Lung (tissue), 12 donors: ENCODE data around the gene ELF4. TPM values are rescaled to one million over a fixed set of nuclear protein-coding genes. Genes with fewer than 3 reads are reported as not detected.

Experiments used
- ATAC-seq: fragments of 200-7000 bp; cut with Tn5 transposase; one replicate; pipeline ENCODE4 v1.9.1; 2020; ENCODE audit warnings: moderate number of reproducible peaks; ENCODE audit not compliant: insufficient read depth, low FRiP score
- DNase-seq, 3 donors: peaks; one replicate each; pipeline ENCODE4 v3.0.0-alpha.2; 2013 to 2017
- H3K27ac ChIP-seq, 2 donors: one replicate each; pipeline ENCODE4 v1.5.1; 2013; ENCODE audit warnings: mild to moderate bottlenecking in 2 of 2, moderate library complexity in 2 of 2, control low read depth in 1 of 2, inconsistent platforms in 1 of 2, low read depth in 1 of 2, low read length in 1 of 2
- H3K27me3 ChIP-seq, 3 donors: one replicate each; pipeline ENCODE4 v1.5.1; 2013; ENCODE audit warnings: low read length in 2 of 3; ENCODE audit not compliant: control insufficient read depth in 3 of 3, insufficient read depth in 3 of 3
- H3K36me3 ChIP-seq, 4 donors: one replicate each; pipeline ENCODE4 v1.5.1; 2013; ENCODE audit warnings: low read length in 4 of 4, mild to moderate bottlenecking in 1 of 4, moderate library complexity in 1 of 4; ENCODE audit not compliant: control insufficient read depth in 4 of 4, insufficient read depth in 4 of 4
- H3K4me1 ChIP-seq, 5 donors: one replicate each; pipeline ENCODE4 v1.5.1; 2013; ENCODE audit warnings: low read length in 5 of 5, mild to moderate bottlenecking in 2 of 5, moderate library complexity in 1 of 5; ENCODE audit not compliant: control insufficient read depth in 5 of 5, insufficient read depth in 5 of 5
- H3K4me3 ChIP-seq: one replicate; pipeline ENCODE4 v1.5.1; 2013; ENCODE audit warnings: mild to moderate bottlenecking, control low read depth, moderate library complexity
- H3K9ac ChIP-seq, 2 donors: one replicate each; pipeline ENCODE4 v1.5.1; 2013; ENCODE audit warnings: low read length in 2 of 2, control low read depth in 1 of 2; ENCODE audit not compliant: insufficient read depth in 1 of 2
- H3K9me3 ChIP-seq, 4 donors: one replicate each; pipeline ENCODE4 v1.5.1; 2013; ENCODE audit warnings: low read length in 3 of 4, mild to moderate bottlenecking in 1 of 4, moderate library complexity in 1 of 4; ENCODE audit not compliant: control insufficient read depth in 4 of 4, insufficient read depth in 3 of 4
- CTCF ChIP-seq: IDR thresholded peaks from 2 replicates; pipeline ENCODE4 v1.5.1; 2012; ENCODE audit warnings: mild to moderate bottlenecking; ENCODE audit errors: control extremely low read depth, extremely low read depth
- WGBS, 2 donors: extraction: QIAGEN DNeasy Blood & Tissue Kit; methylation state at CpG; one replicate each; pipeline ENCODE4 v1.1.7; 2013; 5-methylcytosine and 5-hydroxymethylcytosine counted together
- polyA plus RNA-seq, 2 donors: library from polyadenylated mRNA; stranded (reverse); fragments of 200-250 nt; gene quantifications; one replicate each; pipeline ENCODE4 v1.2.1, GENCODE V29; 2013
- total RNA-seq, 2 donors: library from RNA; depleted of rRNA in 1 of 2; stranded (reverse); fragments of >200 nt in 1 of 2; gene quantifications; one replicate each; pipeline ENCODE4 v1.2.1, GENCODE V29; 2014 to 2021
- donor health status: control.
- donor health status: control.
- donor health status: Bipolar disorder and iron deficiency.
- donor health status: healthy.
- donor health status: DM: yes; HTN: yes; CAD: no.

Gene ELF4
- total and polyA plus RNA-seq, 4 donors: 5.9 to 24.5 (median 16.4) TPM

- no peak overlapping the region for H3K9ac ChIP-seq
- DNase-seq (no peak), ATAC-seq (no peak)
- 73 to 81% methylated on average over 4 of the region's 4 CpGs for WGBS, 2 donors
- no peaks in the 10 kb centered on the region for H3K4me1 ChIP-seq
- H3K36me3 ChIP-seq: peaks cover 0 to 9% (median 0%) of the 10 kb centered on the region in 4 donors
- peaks cover 0 to 4% (median 0%) of the 10 kb centered on the region in 3 donors for H3K27me3 ChIP-seq
- no peak for TF ChIP-seq CTCF
- no peaks in the 10 kb centered on the region for H3K9me3 ChIP-seq
- no peak overlapping the region for H3K4me3 ChIP-seq
- H3K27ac ChIP-seq: no peak overlapping the region
Observed at GRCh38 chrX:130075777-130076176, 34.5 kb downstream of the ELF4 start.

- DNase-seq (no peak), ATAC-seq (no peak)
- no peaks in the 10 kb centered on the region for H3K4me1 ChIP-seq
- peaks cover 0 to 18% (median 0%) of the 10 kb centered on the region in 4 donors for H3K36me3 ChIP-seq
- H3K9ac ChIP-seq: no peak overlapping the region
- no peaks in the 10 kb centered on the region for H3K9me3 ChIP-seq
- no peak overlapping the region for H3K4me3 ChIP-seq
- H3K27ac ChIP-seq: no peak overlapping the region
- 66 to 70% methylated on average over 7 to 10 of the region's 10 CpGs for WGBS, 2 donors
- TF ChIP-seq CTCF: no peak
- no peaks in the 10 kb centered on the region for H3K27me3 ChIP-seq
Observed at GRCh38 chrX:130072345-130072740, 38.0 kb downstream of the ELF4 start.

- Histone ChIP-seq H3K9ac (no peak overlapping the region), H3K27me3 (no peaks in the 10 kb centered on the region), H3K27ac (no peak overlapping the region), H3K36me3 (peaks cover 0 to 18% (median 0%) of the 10 kb centered on the region in 4 donors), H3K4me3 (no peak overlapping the region), H3K9me3 (no peaks in the 10 kb centered on the region), H3K4me1 (no peaks in the 10 kb centered on the region)
- WGBS, 2 donors: 79 to 86% methylated on average over 15 to 18 of the region's 18 CpGs
- TF ChIP-seq CTCF: no peak
- no peak for DNase-seq
- ATAC-seq: no peak
Observed at GRCh38 chrX:130071611-130072344, 38.5 kb downstream of the ELF4 start.
